PFSK-1 (cell line): ENCODE results near the gene NEUROG2.

Source experiments
- POLR2AphosphoS5 ChIP-seq: IDR thresholded peaks from 2 replicates; pipeline ENCODE4 v1.6.1; 2012; ENCODE audit warnings: low read depth, mild to moderate bottlenecking, control low read depth, low read length, moderate library complexity
- TAF1 ChIP-seq: IDR thresholded peaks from 2 replicates; pipeline ENCODE4 v1.6.1; 2012; ENCODE audit warnings: low read length, control low read depth, borderline replicate concordance; ENCODE audit not compliant: insufficient read depth

- TF ChIP-seq POLR2AphosphoS5 (no peak), TAF1 (no peak)
Observed at GRCh38 chr4:112517911-112518310, 1.9 kb upstream of the NEUROG2 start.
